Measurements from ENCODE around the gene ARL5B. TPM values are rescaled to one million over a fixed set of nuclear protein-coding genes. Genes with fewer than 3 reads are reported as not detected.

ARL5B gene
- total RNA-seq, 1 donor from 2014 or later, result 7.1 TPM

DNA sequence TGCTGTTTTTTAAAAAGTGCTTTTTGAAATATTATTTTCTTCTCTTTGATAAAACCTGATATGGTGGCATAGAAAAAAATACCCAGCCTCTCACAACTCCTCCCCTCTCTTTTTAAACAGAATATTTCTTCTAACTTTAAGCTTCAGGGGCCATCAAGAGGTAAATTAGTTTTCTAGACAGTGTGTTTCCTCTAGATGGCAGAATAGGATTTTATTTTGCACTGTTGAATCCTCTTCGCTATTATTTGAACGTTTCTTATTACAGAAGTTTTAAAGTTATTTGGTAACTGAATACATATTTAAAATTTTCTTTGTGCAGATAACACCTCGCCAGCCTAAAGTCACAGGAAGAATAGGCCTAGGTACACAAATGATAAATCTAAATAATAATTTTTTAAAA is 30.3 kb downstream of the ARL5B start:
- intact Hi-C loops (cut with DNase I), result no loop called here
- DNase-seq (ENCODE audit: low spot score), result no peak

DNA sequence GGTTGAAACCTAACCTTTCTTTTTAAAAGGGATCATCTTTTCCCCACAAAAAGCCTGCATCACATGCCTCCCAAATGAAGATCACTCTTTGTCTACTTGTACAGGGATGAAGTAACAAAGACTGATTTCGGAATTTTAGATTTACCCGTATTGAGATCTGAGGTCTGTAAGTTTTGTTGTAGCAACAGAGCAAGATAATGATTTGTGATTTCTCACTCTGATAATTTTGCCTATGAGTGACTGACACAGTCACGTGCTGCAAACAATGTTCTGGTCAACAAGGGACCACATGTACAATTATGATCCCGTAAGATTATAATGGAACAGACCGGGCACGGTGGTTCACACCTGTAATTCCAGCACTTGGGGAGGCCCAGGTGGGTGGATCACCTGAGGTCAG is 31.3 kb downstream of the ARL5B start:
- DNase-seq (ENCODE audit: low spot score), result no peak

DNA sequence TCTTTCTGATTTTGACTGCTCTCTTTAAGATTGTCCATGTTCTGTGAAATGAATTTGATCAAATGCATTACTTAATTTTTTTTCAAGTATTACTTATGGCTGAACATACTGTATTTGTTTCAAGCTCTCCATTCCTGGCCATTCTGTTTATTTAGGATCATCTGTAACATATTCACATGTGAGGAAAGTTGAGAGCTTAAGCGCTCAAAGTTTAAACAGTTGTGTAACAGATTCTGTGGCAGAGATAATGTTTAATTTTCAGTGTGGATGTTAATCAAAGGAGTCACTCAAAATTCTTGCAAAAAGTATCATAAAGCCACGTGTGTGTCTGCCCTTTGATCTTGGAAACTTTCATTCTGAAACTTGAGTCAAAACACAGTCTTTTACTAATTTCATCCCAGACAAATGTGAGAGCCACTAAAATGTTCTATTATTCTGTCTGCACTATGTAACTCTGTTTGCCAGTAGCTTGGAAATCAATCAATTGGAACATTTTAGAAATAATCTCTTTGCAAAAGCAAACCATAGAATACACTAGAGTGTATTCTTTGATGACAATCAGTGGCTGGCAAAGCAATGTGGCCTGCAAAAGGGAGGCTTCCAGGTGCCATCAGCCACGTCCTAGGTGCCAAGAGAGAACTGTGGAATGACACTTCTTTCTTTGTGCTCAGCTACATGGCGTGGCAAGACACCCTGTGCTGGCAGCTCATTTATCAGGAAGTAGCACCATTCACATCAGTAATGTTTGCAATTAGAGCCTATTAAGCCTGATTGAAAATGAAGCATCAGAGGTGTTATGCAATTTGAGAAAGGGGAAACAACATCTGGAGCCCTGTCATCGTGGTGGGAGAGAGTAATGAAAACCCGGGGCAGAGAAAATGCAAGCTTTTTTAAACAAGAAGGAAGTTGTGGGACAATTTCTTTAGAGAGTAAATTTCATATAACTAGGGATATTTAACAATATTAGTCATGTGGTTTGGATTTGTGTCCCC is 40.9 kb downstream of the ARL5B start:
- no peak for DNase-seq (ENCODE audit: low spot score)

More for the DNA sequence above, 31.3 kb downstream of the ARL5B start:
- intact Hi-C loops (cut with DNase I), result no loop called here

DNA sequence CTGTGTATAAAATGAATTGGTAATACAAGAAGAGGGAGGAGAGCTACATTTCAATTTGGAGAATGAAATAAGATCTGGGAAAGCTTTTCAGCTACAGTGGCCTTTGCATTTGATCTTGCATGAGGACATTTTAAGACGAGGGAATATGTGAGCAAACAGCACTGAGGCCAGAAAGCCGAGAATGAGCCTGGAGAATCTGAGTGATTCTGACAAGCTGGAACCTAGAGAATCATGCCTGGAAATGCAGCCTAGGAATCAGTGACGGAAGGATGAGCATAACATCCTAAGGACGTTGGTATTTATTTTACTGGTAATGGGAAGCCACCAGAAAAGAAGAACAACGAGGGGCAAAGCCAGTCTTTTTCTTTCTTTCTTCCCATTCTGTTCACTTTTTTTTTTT is 44.3 kb downstream of the ARL5B start:
- intact Hi-C loops (cut with DNase I), result no loop called here
- DNase-seq (ENCODE audit: low spot score), result no peak

More for the DNA sequence above, 40.9 kb downstream of the ARL5B start:
- intact Hi-C loops (cut with DNase I), result no loop called here

DNA sequence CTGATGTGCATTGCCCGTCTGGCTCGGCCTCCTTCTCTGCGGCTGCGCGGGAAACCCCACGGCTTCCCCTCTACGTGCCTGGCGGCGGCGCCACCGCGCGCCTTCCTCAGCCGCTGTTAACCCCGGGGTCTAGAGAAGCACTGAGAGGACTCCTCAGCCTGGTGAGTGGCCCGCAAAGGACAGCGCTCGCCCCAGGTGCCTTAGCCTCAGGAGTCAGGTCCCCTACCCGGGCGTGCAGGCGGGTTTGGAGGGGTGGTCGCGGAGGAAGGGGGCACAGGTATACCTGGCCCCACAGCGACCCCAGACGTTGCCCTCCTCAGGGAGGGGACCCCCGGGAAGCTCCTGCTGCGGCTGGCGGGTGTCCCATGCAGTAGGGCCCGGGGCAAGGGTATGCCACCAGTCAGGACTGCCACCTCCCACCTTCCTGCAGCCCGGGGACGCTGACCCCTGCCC is 51.0 kb downstream of the ARL5B start:
- no peak for DNase-seq (ENCODE audit: low spot score)
- intact Hi-C loops (cut with DNase I), result no loop called here

DNA sequence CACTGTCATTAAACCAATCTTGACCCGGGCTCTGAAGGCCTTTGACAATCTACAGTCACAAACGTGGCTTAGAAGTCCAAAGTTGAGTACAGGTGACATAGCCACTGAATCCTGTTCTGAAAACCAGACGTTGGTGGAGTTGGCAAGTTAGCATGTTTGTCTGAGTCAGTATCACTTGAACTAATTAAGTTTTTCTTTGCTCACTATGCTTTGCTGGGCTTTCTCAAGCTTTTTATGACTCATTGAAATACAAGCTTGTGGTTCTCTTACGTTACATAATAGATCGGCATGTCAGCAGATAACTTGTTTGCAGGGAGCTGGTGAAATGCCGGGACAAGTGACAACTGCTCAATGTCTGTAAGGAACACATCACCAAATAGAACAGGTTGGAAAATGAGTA is 53.8 kb downstream of the ARL5B start:
- DNase-seq (ENCODE audit: low spot score), result no peak
- intact Hi-C loops (cut with DNase I), result no loop called here

DNA sequence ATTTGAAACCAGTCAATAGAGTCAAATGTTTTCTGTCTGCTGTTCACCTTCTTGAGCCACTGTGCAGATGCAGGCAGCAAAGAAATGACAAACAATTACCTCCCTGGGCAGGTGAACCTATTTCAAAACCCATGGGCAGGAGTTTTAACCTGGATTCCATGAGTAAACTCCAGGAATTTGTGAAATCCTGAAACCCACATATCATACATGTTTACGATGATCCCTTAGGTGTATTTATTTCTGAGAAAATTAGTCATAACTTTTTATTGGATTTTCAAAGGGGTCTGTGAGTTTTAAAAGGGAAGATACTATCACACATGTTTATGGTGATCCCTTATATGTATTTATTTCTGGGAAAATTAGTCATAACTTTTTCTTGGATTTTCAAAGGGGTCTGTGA is 59.8 kb downstream of the ARL5B start:
- DNase-seq (ENCODE audit: low spot score), result no peak
- intact Hi-C loops (cut with DNase I), result no loop called here

DNA sequence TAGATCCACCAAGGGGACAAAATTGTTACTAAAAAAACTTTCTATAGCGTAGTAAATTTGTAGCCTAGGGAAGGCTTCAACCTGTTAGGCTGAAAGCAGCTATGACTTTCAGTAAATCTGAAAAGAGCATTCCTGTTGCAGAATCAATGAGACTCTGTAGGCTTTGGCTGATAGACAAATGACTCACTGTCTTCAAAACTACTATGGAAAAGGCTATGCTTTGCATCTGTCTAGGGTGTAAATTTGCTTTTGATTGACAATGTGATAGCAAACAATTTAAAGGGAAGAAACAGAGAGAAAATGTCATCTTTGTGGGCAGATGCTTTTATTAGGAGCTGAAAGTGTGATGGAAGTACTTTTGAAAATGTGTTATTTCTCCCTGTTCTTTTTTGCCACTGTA is 60.6 kb downstream of the ARL5B start:
- no peak for DNase-seq (ENCODE audit: low spot score)
- intact Hi-C loops (cut with DNase I), result no loop called here

DNA sequence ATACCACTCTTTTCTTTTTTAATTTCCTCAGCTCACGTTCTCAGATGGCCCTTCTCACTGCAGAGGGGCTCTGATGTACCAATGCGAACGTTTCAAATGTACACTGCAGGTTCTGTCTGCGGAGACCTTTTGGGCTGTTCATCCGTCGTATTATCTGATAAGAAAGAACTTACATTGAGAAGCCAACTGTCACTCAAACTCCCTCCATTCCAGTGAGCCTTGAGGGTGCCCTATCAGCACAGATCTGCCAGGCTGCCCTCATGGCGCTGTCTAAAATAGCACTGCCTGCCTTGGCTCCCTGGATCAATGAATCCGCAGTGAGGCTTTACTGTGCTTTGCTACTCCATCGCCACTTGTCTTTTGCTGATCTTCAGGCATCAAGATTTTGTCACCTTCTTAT is 61.8 kb downstream of the ARL5B start:
- DNase-seq (ENCODE audit: low spot score), result no peak

DNA sequence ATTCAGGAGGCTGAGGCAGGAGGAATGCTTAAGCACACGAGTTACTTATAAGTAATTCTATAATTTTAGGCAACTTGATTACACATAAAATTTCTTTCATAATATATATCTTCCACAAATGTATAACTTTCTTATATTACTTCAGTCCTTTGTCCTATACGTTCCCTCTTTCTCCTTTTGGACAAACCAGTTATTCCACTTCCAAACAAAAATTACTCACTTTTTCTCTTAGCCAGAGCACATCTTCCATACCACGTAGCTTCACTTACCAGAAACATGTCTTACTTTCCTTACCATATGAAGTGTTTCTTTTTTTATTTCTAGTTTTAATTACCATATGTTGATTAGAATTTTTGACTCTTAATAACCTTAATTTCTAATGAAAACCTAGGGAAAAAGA is 64.6 kb downstream of the ARL5B start:
- intact Hi-C loops (cut with DNase I), result no loop called here

More for the DNA sequence above, 61.8 kb downstream of the ARL5B start:
- intact Hi-C loops (cut with DNase I), result no loop called here

More for the DNA sequence above, 64.6 kb downstream of the ARL5B start:
- DNase-seq (ENCODE audit: low spot score), result no peak

Other genes starting within 250 kb of the ARL5B start
- gene NSUN6, start 7.8 kb upstream of the ARL5B start, total RNA-seq, result 8.7 TPM

Measured in cardiac septum (tissue), 1 donor.